ENCODE results near the gene PTH1R.

PTH1R gene

DNA sequence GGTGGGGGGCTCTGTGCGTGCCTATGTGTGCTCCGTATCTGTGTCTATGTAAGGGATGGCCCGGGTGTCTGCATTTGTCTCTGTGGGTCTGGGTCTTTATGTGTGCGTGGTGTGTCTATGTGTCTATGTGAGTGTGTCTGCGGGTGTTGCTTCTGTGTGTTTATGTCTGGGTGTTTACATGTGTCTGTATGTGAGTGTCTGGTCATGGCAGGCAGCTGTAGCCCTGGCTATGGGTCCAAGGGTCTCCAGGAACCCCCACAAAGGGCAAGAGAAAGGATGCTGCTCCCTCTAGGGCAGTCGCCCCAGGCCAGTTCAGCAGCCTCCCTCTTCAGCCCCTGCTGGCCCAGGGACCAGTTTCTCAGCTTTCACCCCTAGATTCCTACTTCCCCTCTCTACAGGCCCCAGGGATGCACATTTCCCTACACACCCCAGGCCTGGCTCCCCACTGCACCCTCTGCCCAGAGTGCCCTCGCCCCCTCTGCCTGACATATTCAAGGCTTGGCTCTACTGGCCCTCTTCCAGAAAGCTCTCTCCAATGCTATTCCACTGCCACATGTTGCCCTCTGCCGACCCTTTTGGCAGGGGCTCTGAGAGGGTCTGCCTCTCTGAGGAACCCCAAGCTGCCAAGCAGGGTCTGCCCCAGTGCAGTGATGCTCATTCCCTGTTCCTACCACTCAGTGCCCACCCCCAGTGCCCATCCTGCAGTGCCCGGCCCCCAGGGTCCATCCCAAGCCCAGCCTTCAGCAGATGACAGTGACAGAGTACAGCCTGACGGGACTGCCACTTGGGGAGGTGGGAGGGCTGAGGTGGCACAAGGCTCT is 13.2 kb upstream of the PTH1R start:
- DNase-seq (ENCODE audit: low spot score) = no peak

DNA sequence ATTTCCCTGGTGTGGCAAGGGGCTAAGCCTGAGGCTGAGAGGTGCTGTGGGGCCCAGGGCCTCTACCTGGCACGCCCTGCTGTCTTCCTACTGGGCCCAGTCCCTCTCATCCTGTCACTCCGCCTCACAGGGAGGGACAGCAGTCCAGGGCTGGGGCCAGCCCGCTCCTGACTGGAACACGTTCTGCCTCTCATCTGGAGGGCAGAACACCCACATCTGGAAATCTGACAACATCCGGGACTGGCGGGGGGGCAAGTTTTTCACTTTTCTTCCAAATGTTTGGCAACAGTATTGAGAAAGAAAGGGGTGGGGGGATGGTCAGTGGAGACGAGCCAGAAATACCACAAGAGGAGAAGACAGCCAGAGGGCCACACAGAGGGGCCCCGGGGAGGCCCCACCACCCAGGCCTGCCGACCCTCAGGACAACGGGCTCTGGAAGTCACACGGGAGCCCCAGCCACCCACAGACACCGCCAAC is 12.5 kb upstream of the PTH1R start:
- DNase-seq (ENCODE audit: low spot score) = peak; percentile 69

DNA sequence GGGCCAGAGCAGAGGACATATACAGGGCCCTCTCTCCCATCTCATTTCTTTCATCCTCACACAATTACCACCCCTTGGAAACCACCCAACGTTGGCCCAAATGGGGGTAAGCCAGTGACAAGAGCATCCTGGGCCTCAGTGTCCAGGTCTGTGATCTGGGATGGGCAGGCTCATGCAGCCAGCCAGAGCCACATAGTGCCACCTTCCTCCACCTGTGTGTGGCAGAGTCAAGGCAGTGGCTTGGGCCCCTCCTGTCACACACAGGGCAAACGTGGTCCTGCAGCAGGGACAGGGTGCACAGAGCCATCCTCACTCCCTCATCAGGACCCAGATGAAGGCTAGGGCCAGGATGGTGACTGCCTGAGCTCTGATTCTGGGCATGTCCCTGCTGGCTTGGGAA is 12.0 kb upstream of the PTH1R start:
- DNase-seq (ENCODE audit: low spot score) = no peak

GRCh38 chr3:46866032-46866595 is 11.4 kb upstream of the PTH1R start:
- DNase-seq (ENCODE audit: low spot score) = no peak

DNA sequence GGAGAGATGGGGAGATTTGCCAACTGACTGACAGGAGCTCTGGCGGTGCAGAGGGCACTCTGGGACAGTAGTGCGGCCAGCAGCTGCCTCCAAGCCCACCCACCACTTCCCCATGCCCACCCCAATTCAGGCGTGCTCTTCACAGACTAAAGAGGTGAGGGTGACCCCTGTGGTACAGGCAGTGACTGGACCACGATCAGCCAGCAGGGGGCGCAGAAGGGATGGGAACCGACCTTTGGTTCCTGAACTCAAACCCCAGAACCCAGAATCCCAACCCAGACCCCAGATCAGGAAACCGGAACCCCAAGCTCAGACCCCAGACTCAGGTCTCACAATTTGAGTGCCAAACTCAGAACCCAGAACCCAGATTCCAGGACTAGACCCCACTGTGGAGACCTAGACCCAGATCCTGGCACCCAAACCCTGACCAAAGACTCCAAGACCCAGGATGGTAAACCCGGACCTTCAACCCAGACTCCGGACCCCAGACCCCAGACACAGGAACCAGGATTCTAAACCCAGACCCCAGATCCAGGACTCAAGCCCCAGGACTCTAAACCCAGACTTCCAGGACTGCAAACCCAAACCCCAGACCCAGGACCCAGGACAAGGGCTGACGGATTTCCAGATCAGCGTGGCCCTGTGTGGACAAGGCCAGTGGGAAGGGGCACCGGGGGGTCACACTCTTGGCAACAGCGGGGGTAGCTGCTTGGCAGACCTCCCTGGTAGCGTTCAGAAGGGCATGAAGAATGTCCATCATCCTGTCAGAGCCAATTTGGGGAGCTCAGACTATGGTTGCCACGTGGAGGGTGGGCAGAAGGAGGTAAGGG is 10.6 kb upstream of the PTH1R start:
- DNase-seq (ENCODE audit: low spot score) = peak; percentile 83

DNA sequence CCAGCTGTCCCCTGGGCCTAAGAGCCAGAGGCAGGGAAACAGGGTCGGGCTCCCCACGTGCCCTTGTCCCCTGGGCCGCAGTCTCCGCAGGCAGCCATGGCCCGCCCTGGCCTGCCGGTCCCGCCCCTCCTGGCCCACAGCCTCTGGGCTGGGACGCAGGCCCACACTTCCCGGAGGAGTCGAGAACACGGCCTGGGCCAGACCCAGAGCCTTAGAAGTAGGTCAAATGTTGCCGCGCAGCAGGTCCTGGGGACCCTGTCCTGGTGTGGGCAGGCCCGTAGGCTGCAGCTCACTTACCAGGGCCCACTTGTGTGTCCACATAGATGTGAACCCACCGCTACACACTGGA is 10.0 kb upstream of the PTH1R start:
- peak; percentile 87 for DNase-seq (ENCODE audit: low spot score)

DNA sequence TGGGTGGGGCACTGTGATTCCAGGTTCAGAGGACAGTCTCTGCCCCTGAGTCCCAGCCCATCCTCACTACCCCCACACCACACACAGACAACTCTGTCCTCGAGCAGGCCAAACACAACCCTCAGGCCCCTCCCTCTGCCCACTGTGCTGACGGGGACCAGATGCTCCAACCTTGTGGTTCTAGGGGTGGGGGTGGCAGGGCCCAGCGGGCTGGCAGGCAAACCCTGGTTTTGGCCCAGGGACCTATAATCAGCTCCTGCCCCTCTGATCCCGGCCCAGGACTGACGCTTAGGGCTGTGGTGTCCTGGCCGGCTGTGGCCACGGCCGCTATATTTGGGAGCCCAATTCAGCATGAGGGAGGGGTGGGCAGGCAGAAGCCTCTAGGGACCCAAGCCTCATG is 9.2 kb upstream of the PTH1R start:
- DNase-seq (ENCODE audit: low spot score) = no peak

DNA sequence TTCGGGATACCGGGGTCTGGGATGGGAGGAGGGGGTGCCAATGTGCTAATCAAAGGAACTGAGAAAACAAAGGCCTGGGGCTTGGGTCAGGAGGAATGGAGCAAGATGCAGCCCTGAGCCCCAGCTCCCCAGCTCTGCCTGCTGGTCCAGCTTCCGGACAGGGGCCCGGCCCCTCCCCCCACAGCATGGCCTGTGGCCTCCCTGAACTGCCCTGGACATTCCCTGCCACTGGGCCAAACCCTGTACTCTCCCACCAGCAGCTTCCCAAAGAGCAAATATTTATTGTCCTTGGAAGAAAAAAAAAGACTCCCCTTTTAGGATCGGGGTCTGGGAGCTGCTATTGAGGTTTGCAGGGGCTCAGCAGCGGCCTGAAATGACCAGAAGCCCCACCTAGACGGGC is 8.6 kb upstream of the PTH1R start:
- DNase-seq (ENCODE audit: low spot score) = no peak

- no peak for DNase-seq (ENCODE audit: low spot score)
These were observed 8.1 kb upstream of the PTH1R start for GRCh38 chr3:46869440-46869839.

GRCh38 chr3:46870651-46871050 is 6.9 kb upstream of the PTH1R start:
- no peak for DNase-seq (ENCODE audit: low spot score)

DNA sequence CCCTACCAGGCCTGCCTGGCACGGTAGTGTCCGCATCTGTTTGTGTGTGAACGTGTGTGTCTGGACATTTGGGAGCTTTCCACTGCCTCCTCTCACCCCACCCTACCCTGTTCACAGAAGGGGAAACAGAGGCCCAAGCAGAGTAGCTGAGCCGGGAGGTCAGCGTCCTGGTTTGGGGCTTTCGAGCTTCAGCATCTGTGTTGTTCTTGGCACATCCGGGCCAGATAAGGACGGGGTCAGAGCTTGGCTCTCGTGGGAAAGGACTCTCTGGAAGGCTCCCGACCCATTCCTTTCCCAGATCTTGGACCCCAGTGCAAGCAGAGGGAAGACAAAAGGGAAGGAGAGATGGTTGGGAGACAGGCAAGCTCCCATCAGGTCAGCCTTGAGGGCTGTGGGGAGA is 6.3 kb upstream of the PTH1R start:
- DNase-seq (ENCODE audit: low spot score) = no peak

GRCh38 chr3:46873521-46873920 is 4.0 kb upstream of the PTH1R start:
- DNase-seq (ENCODE audit: low spot score) = no peak

- no peak for DNase-seq (ENCODE audit: low spot score)
These were observed 3.1 kb upstream of the PTH1R start for GRCh38 chr3:46874430-46874829.

DNA sequence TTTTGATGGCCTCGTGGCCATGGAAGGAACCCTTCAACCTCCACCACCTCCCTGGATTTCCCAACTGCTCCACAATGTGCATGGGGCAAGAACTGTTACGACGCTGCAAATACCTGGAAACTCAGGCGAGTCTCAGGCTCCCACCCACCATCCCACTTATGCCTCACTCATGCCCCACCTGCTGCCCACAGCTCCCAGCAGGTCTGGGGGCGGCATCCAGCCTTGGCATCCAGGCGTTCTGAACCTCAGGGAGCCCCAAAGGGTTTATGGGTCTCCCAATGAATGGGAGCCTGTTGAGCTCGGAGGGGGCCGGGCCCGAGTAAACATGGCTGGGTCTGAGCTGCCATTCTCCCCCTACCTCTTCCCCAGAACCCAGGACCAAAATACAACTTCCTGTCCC is 2.0 kb upstream of the PTH1R start:
- DNase-seq (ENCODE audit: low spot score) = no peak

DNA sequence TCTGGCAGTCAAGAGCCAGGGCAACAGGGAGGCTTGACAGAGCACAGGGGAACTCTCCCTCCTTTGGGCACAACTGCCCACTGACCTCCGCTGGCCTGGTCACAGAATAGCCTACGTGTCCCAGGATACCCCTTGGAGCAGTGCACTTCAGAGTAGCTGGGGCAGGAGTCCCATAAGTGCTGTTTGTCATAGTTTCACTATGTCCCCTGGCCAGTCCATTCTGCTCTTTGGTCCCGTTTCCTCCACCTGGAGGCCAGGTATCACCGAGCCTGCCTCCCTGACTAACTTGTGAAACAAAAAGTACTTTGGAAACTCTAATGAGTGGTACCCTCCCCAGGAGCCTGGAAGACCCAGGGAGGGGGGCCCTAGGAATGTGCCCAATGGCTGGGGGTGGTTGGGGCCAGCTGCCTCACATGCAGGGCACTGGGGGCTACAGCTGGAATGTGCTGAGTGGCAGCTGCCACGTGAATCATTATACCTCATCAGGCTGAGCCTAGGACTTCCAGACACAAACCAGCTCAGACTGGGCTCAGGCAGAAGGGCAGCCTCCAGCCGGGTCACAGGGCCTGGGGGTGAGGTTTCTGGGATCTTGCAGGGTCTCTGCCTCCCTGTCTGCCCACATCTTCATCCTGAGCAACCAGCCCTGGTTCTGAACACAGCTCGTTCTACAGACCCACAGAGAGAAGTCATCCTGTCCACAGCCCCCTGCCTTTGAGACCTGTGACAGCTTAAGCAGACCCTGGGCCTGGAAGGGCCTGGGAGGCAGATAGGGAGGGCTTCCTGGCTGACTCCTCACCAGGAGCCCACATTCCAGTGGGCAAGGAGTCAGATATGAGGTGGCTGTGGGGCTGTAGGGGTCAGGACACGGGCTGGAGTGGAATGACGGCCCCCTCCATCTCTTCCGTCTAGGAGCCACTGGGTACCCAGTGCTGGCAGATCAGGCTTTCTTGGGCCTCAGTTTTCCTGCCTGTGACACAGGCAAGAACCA is 914 bp upstream of the PTH1R start:
- no peak for DNase-seq (ENCODE audit: low spot score)

DNA sequence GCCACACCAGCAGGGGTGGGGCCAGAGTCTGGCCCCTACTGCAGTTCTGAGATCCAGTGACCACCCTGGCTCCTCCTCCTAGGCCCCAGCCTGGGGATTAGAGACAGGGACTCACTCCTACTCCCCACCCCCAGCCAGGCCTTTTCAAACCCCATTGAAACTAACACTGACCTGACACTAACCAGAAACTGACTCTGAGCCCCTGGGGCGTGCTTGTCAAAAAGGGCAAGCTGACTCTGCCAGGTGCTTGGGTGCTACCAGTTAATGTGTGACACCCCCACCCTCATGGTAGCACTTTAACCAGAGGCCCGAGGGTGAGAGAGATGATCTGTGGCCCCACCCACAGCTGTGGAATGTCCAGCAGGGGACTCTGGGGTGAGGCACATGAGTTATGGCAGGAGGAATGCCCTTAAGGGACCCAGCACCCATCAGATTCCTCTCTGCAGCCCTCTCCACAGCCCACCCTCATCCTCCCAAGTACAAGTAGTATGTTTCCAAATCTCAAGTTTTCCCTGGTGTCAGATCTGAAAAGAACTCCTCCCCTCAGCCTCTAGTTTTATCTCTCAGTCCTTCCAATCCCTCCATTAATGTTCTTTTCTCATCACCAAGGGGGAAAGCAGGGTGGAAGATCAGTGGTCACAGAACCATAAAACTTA is 1.4 kb downstream of the PTH1R start:
- DNase-seq (ENCODE audit: low spot score) = no peak

DNA sequence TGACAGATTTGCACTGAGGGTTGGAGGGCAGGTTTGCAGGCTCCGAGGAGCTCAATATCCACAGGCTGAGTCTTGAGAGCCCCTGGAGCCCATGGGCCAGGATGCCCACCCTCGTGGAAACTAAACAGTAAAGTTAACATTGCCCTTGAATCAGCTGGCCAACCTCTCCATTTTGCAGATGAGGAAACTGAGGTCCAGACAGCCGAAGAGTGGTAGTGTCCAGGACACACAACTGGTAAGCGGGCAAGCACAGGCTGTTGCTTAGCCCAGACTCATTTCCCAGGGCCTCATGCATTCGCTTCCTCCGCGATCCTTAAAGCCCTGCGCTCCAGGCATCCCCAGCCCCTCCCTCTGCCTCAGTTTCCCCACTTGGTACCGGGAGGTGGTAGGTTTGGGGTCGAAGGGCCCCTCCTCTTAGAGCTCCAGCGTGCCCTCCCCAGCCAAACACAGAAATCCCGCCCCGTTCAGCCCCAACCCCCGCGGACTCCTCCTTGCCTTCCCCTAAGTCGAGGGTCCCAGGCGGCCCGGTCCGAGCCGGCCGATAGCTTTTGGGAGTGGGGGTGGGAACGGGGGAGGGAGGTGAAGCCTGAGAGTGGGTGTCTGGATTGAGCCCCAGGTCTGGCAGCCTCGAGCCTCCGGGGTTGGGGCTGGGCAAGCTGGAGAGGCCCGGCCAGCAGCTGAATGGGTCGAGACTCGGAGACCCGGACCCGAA is 3.5 kb downstream of the PTH1R start:
- DNase-seq (ENCODE audit: low spot score) = no peak

GRCh38 chr3:46881596-46882376 is 4.3 kb downstream of the PTH1R start:
- peak; percentile 48 for DNase-seq (ENCODE audit: low spot score)

- peak; percentile 50 for DNase-seq (ENCODE audit: low spot score)
These were observed 5.0 kb downstream of the PTH1R start for GRCh38 chr3:46882377-46883053.
